GM12878 (cell line): ENCODE results near the gene ATP6V0A1. TPM values are rescaled to one million over a fixed set of nuclear protein-coding genes. Genes with fewer than 3 reads are reported as not detected.

Experiments used
- ATAC-seq: fragments of 200-7000 bp; cut with Tn5 transposase; 3 replicates; pipeline ENCODE4 v1.9.1; 2020; ENCODE audit warnings: mild to moderate bottlenecking, moderate library complexity
- BruUV-seq: library from RNA; stranded (reverse); fragments of 400-500 nt; replicated peaks from 2 replicates; lab custom pipeline; 2021; lab: Mats Ljungman, UMichigan
- CTCF ChIA-PET: fragments of 300-600 bp; sonication (Branson Sonifier 250); formaldehyde crosslinking; extraction: SDS; loops from one replicate; lab custom pipeline; 2021; ENCODE audit warnings: inconsistent platforms; lab: Yijun Ruan, JAX
- POLR2A ChIA-PET: fragments of 350-600 bp; formaldehyde crosslinking; extraction: SDS; loops from one replicate; lab custom pipeline; 2021; ENCODE audit warnings: inconsistent platforms; lab: Charles Lee
- RAD21 ChIA-PET: fragments of 300-600 bp; sonication (Branson Sonifier 250); formaldehyde crosslinking; loops from one replicate; lab custom pipeline; 2023; ENCODE audit warnings: antibody characterized with exemption; ENCODE audit not compliant: unreplicated experiment; lab: Charles Lee
- SMC1A ChIA-PET: fragments of 300-600 bp; sonication (Branson Sonifier 250); formaldehyde crosslinking; loops from one replicate; lab custom pipeline; 2023; ENCODE audit not compliant: unreplicated experiment, uncharacterized antibody; lab: Charles Lee
- DNase-seq: peaks from one replicate; pipeline ENCODE4 v3.0.0-alpha.2; 2011; ENCODE audit warnings: low read depth, low spot score
- FAIRE-seq: peaks from 3 replicates; lab custom pipeline; 2011; peaks lifted over from hg19 to GRCh38; lab: Jason Lieb, UNC
- H2AFZ ChIP-seq: 2 replicates; pipeline ENCODE4 v1.6.0; 2011; ENCODE audit warnings: low read depth, low read length, control low read depth; ENCODE audit not compliant: control insufficient read depth
- H3K27ac ChIP-seq: 2 replicates; pipeline ENCODE4 v1.5.1; 2011; ENCODE audit warnings: control low read depth; ENCODE audit not compliant: control insufficient read depth, insufficient read depth
- H3K27me3 ChIP-seq, 2 experiments: replicated peaks in 1 of 2; 2 replicates each; pipeline versions ENCODE4 v1.6.0 to v1.6.1; 2011; ENCODE audit warnings: low read length in 1 of 2; ENCODE audit not compliant: control insufficient read depth in 2 of 2, insufficient read depth in 2 of 2
- H3K36me3 ChIP-seq, 2 experiments: 2 replicates each; pipeline ENCODE4 v1.5.1; 2011; ENCODE audit warnings: low read length in 1 of 2; ENCODE audit not compliant: control insufficient read depth in 2 of 2, insufficient read depth in 2 of 2
- H3K4me1 ChIP-seq: 2 replicates; pipeline ENCODE4 v1.6.1; 2011; ENCODE audit warnings: mild to moderate bottlenecking, low read length, moderate library complexity, mixed read lengths; ENCODE audit not compliant: control insufficient read depth, insufficient read depth
- H3K4me2 ChIP-seq: 2 replicates; pipeline ENCODE4 v1.6.0; 2011; ENCODE audit warnings: control low read depth; ENCODE audit not compliant: control insufficient read depth, insufficient read depth
- H3K4me3 ChIP-seq: fragments of 200-600 bp; sonication (generic); 2 replicates; pipeline ENCODE4 v1.5.1; 2016
- H3K79me2 ChIP-seq: 2 replicates; pipeline ENCODE4 v1.6.0; 2011; ENCODE audit warnings: low read length; ENCODE audit not compliant: control insufficient read depth, insufficient read depth
- H3K9ac ChIP-seq: 2 replicates; pipeline ENCODE4 v1.8.0; 2011; ENCODE audit warnings: low read length, control low read depth, mixed read lengths; ENCODE audit not compliant: control insufficient read depth, insufficient read depth
- H3K9me3 ChIP-seq: replicated peaks from 3 replicates; pipeline ENCODE4 v1.5.1; 2011; ENCODE audit warnings: mild to moderate bottlenecking, low read length; ENCODE audit not compliant: control insufficient read depth, insufficient read depth
- H4K20me1 ChIP-seq: 2 replicates; pipeline ENCODE4 v1.6.0; 2011; ENCODE audit not compliant: control insufficient read depth, insufficient read depth
- CEBPB ChIP-seq, 2 experiments: fragments of 150-350 bp in 1 of 2; IDR thresholded peaks; 2 replicates each; pipeline ENCODE4 v1.6.1; 2012 to 2014; ENCODE audit warnings: low read depth in 2 of 2, low read length in 2 of 2, borderline replicate concordance in 1 of 2, inconsistent platforms in 1 of 2
- CREB1 ChIP-seq: IDR thresholded peaks from 2 replicates; pipeline ENCODE4 v1.6.1; 2012; ENCODE audit warnings: low read depth, mild to moderate bottlenecking, inconsistent platforms
- HDGF ChIP-seq: fragments of 450-650 bp; IDR thresholded peaks from 2 replicates; pipeline ENCODE4 v1.6.1; 2016; ENCODE audit warnings: antibody characterized with exemption
- MXI1 ChIP-seq: fragments of 150-350 bp; IDR thresholded peaks from 2 replicates; pipeline ENCODE4 v1.6.1; 2011; ENCODE audit warnings: low read depth, mild to moderate bottlenecking, inconsistent platforms, low read length, improper control_type of control experiment
- NFXL1 ChIP-seq: fragments of 450-650 bp; IDR thresholded peaks from 2 replicates; pipeline ENCODE4 v1.6.1; 2017; ENCODE audit warnings: antibody characterized with exemption, mild to moderate bottlenecking, borderline replicate concordance
- PML ChIP-seq: IDR thresholded peaks from 2 replicates; pipeline ENCODE4 v1.6.1; 2012; ENCODE audit warnings: low read length, inconsistent platforms
- POLR2AphosphoS2 ChIP-seq: IDR thresholded peaks from 2 replicates; pipeline ENCODE4 v1.6.1; 2011; ENCODE audit warnings: low read depth, mild to moderate bottlenecking, low read length, improper control_type of control experiment, moderate library complexity
- RAD21 ChIP-seq: IDR thresholded peaks from 2 replicates; pipeline ENCODE4 v1.6.1; 2011; ENCODE audit warnings: mild to moderate bottlenecking, low read depth, low read length, moderate library complexity; ENCODE audit not compliant: insufficient read depth
- RFX5 ChIP-seq: IDR thresholded peaks from 2 replicates; pipeline ENCODE4 v1.6.1; 2011; ENCODE audit warnings: low read depth, low read length, improper control_type of control experiment
- SMARCA5 ChIP-seq: fragments of 450-650 bp; IDR thresholded peaks from 2 replicates; pipeline ENCODE4 v1.6.1; 2017; ENCODE audit warnings: mild to moderate bottlenecking
- SP1 ChIP-seq: IDR thresholded peaks from one replicate; pipeline ENCODE4 v1.6.1; 2011; ENCODE audit warnings: low read depth, low read length
- SREBF1 ChIP-seq: IDR thresholded peaks from 2 replicates; pipeline ENCODE4 v1.6.1; 2012; ENCODE audit warnings: mild to moderate bottlenecking, low read length
- YBX1 ChIP-seq: fragments of 450-650 bp; IDR thresholded peaks from 2 replicates; pipeline ENCODE4 v1.6.1; 2016; ENCODE audit warnings: antibody characterized with exemption
- YY1 ChIP-seq: IDR thresholded peaks from 2 replicates; pipeline ENCODE4 v1.6.1; 2011; ENCODE audit warnings: low read depth, mild to moderate bottlenecking, low read length
- ZNF622 ChIP-seq: fragments of 450-650 bp; IDR thresholded peaks from 2 replicates; pipeline ENCODE4 v1.6.1; 2017; ENCODE audit warnings: mild to moderate bottlenecking, inconsistent platforms
- WGBS: methylation state at CpG from one replicate; pipeline ENCODE4 v1.1.6; 2016; ENCODE audit warnings: low lambda C conversion rate; ENCODE audit not compliant: insufficient replicate concordance, insufficient coverage; ENCODE audit errors: missing lambda C conversion rate; 5-methylcytosine and 5-hydroxymethylcytosine counted together
- in situ Hi-C: fragments of 300-500 bp; cut with MboI; formaldehyde crosslinking; loops from 9 replicates; pipeline ENCODE4 v1.14.3; 2018; ENCODE audit warnings: mixed read lengths
- intact Hi-C: fragments of 100-400 bp; cut with micrococcal nuclease; formaldehyde crosslinking; loops from one replicate; pipeline ENCODE4 v1.14.2; 2022; ENCODE audit not compliant: unreplicated experiment
- polyA plus RNA-seq, 11 experiments: library from polyadenylated mRNA; depleted of rRNA in 4 of 11; unstranded in 6 of 11; stranded (reverse) in 5 of 11; fragments of >200 nt; fragmentation: Nextera tagmentation in 4 of 11; fragmentation: Illumina TruSeq in 1 of 11; extraction: Ambion mirVana in 4 of 11; extraction: Trizol in 1 of 11; gene quantifications; 1 replicate in 1 of 11; 2 replicates in 10 of 11; pipeline versions ENCODE4 v1.2.1 to v1.2.3, GENCODE V29; 2011 to 2016; ENCODE audit warnings: inconsistent platforms in 2 of 11, missing spikeins in 2 of 11, low read depth in 1 of 11
- total RNA-seq, 4 experiments: library from RNA; depleted of rRNA in 3 of 4; stranded (reverse); fragments of >200 nt in 3 of 4; fragmentation: Illumina TruSeq in 1 of 4; extraction: Trizol in 1 of 4; gene quantifications; 2 replicates each; pipeline versions ENCODE4 v1.2.1 to v1.2.3, GENCODE V29; 2013 to 2021
- TF ChIP-seq, protein P1 (sequence below): fragments of 450-650 bp; IDR thresholded peaks from 2 replicates; pipeline ENCODE4 v1.6.1; 2016; ENCODE audit warnings: mild to moderate bottlenecking, moderate library complexity, borderline replicate concordance
- TF ChIP-seq, protein P2 (sequence below): fragments of 450-650 bp; IDR thresholded peaks from 2 replicates; pipeline ENCODE4 v1.6.1; 2014; ENCODE audit warnings: mild to moderate bottlenecking

ATP6V0A1 gene
- total and polyA plus RNA-seq, 10 of the 15 experiments (the other 5 are each of a cell fraction or from before 2014, with no cell fraction given) = 3.0 to 76.6 (median 30.9) TPM

DNA sequence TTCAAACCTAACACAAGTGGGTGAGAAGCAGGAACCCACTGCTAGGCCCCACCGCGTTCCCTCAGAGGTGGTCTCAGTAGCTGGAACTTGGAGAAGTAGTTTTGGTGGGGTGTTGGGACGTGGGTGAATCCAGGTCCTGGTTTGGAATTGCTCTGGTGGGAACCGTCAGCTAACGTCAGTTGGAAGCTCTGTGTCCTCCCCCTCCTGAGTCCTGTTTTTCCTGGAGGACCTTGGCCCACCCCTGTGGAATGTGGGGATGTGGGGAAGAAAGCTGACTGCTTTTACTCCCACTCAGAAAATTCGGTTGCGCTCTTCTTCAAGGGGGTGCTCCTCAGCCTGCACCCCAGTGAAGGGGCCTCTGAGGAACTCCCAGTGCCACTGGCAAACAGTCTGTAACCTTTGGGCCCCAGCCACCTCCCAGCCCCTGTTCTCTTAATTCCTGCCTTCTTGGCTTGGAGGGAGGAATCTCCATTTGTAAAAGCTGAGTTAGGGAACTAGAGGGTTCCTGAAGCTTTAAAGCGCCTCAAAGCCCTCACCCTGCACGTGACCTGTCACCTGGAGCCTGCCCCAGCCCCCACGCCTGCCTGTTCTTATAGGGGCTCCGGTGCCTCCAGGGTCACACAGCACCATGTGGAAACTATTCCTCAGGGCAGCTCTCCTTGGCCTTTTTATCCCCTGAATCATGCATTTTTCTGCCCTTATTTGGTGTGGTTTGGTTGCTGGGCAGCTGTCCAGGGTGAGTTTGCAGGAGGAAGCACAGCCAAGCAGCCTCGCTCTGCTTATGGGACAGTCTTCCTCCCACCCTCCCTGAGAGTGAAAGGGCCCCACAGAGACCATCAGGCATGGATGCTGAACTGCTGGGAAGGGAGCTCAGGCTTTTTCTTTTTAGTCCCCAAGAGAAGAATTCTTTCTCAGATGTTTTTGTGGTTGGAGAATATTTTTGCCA lies 61.1 kb downstream of the ATP6V0A1 start:
- intact Hi-C loops = loop anchor here (5.0 kb wide), 1 partner anchor 113 kb away; no protein-coding TSS in a partner anchor
- Histone ChIP-seq H3K27ac (no peak overlapping the region), H3K27me3 (no peaks in the 10 kb centered on the region), H3K79me2 (no peaks in the 10 kb centered on the region), H3K4me2 (no peak overlapping the region), H3K9ac (no peak overlapping the region), H3K4me3 (no peak overlapping the region), H3K4me1 (no peaks in the 10 kb centered on the region), H3K9me3 (no peaks in the 10 kb centered on the region), H2AFZ (no peak overlapping the region), H3K36me3 (peaks cover 4 to 8% of the 10 kb centered on the region in 2 experiments; a peak in 3 of 4 replicates), H4K20me1 (no peaks in the 10 kb centered on the region; the same call in 1 of the 2 replicates)
- BruUV-seq = no TSS peak
- ChIA-PET CTCF (interaction anchor here (0.8 to 10.4 kb wide), 14 partner anchors 7 to 298 kb away, joined by 3 to 120 read pairs (median 6); partner anchors contain the start of gene NAGLU), SMC1A (interaction anchor here (0.8 to 2.0 kb wide), 6 partner anchors 81 to 122 kb away, joined by 3 to 7 read pairs (median 5); no protein-coding TSS in a partner anchor), POLR2A (interaction anchor here (0.6 to 0.7 kb wide), 2 partner anchors 11 to 445 kb away, joined by 5 read pairs; no protein-coding TSS in a partner anchor), RAD21 (interaction anchor here (0.6 kb wide), 1 partner anchor 188 kb away, joined by 3 read pairs; no protein-coding TSS in a partner anchor)
- DNase-seq (no peak), ATAC-seq (no peak), FAIRE-seq (no peak)
- 97% methylated on average over 12 of the region's 12 CpGs for WGBS
- in situ Hi-C loops = loop anchor here (5.0 kb wide), 1 partner anchor 88 kb away; no protein-coding TSS in a partner anchor
- TF ChIP-seq ZNF622 (no peak), YBX1 (no peak), SREBF1 (no peak), POLR2AphosphoS2 (no peak), RAD21 (no peak), CEBPB (IDR thresholded peaks at IDR 0.05; ENCODE audit: borderline replicate concordance in 1 of 2, low read depth in 2 of 2, low read length in 2 of 2) (no peak), HDGF (no peak), PML (no peak), CREB1 (no peak), MXI1 (no peak), RFX5 (no peak), SP1 (no peak), NFXL1 (no peak), SMARCA5 (no peak), YY1 (no peak)
- TF ChIP-seq, protein P1, sequence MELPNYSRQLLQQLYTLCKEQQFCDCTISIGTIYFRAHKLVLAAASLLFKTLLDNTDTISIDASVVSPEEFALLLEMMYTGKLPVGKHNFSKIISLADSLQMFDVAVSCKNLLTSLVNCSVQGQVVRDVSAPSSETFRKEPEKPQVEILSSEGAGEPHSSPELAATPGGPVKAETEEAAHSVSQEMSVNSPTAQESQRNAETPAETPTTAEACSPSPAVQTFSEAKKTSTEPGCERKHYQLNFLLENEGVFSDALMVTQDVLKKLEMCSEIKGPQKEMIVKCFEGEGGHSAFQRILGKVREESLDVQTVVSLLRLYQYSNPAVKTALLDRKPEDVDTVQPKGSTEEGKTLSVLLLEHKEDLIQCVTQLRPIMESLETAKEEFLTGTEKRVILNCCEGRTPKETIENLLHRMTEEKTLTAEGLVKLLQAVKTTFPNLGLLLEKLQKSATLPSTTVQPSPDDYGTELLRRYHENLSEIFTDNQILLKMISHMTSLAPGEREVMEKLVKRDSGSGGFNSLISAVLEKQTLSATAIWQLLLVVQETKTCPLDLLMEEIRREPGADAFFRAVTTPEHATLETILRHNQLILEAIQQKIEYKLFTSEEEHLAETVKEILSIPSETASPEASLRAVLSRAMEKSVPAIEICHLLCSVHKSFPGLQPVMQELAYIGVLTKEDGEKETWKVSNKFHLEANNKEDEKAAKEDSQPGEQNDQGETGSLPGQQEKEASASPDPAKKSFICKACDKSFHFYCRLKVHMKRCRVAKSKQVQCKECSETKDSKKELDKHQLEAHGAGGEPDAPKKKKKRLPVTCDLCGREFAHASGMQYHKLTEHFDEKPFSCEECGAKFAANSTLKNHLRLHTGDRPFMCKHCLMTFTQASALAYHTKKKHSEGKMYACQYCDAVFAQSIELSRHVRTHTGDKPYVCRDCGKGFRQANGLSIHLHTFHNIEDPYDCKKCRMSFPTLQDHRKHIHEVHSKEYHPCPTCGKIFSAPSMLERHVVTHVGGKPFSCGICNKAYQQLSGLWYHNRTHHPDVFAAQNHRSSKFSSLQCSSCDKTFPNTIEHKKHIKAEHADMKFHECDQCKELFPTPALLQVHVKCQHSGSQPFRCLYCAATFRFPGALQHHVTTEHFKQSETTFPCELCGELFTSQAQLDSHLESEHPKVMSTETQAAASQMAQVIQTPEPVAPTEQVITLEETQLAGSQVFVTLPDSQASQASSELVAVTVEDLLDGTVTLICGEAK = no peak
- TF ChIP-seq, protein P2, sequence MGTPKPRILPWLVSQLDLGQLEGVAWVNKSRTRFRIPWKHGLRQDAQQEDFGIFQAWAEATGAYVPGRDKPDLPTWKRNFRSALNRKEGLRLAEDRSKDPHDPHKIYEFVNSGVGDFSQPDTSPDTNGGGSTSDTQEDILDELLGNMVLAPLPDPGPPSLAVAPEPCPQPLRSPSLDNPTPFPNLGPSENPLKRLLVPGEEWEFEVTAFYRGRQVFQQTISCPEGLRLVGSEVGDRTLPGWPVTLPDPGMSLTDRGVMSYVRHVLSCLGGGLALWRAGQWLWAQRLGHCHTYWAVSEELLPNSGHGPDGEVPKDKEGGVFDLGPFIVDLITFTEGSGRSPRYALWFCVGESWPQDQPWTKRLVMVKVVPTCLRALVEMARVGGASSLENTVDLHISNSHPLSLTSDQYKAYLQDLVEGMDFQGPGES = no peak
